Endothelial cell of hepatic sinusoid (primary cell): ENCODE data around the gene FHL2.

Experiments used
- in situ Hi-C: cut with HindIII; loops from 2 replicates; pipeline ENCODE4 v1.10.0; 2017; ENCODE audit warnings: low sequenced_read_pairs

Gene FHL2

GRCh38 chr2:105379741-105380186, 19.1 kb downstream of the FHL2 start:
- in situ Hi-C loops, result no loop called here

- in situ Hi-C loops, result no loop called here
These were observed 19.9 kb downstream of the FHL2 start for GRCh38 chr2:105378921-105379383.

GRCh38 chr2:105378276-105378840, 20.5 kb downstream of the FHL2 start:
- in situ Hi-C loops, result no loop called here

GRCh38 chr2:105377871-105378270, 21.0 kb downstream of the FHL2 start:
- in situ Hi-C loops, result no loop called here

- in situ Hi-C loops, result no loop called here
These were observed 22.0 kb downstream of the FHL2 start for GRCh38 chr2:105376789-105377240.

- in situ Hi-C loops, result no loop called here
These were observed 22.8 kb downstream of the FHL2 start for GRCh38 chr2:105376010-105376409.

- in situ Hi-C loops, result no loop called here
These were observed 23.8 kb downstream of the FHL2 start for GRCh38 chr2:105375001-105375561.

- in situ Hi-C loops, result no loop called here
These were observed 24.9 kb downstream of the FHL2 start for GRCh38 chr2:105373895-105374401.

GRCh38 chr2:105373344-105373781, 25.5 kb downstream of the FHL2 start:
- in situ Hi-C loops, result no loop called here

GRCh38 chr2:105371810-105372209, 27.0 kb downstream of the FHL2 start:
- in situ Hi-C loops, result no loop called here

GRCh38 chr2:105371156-105371555, 27.7 kb downstream of the FHL2 start:
- in situ Hi-C loops, result no loop called here

GRCh38 chr2:105369777-105370690, 28.8 kb downstream of the FHL2 start:
- in situ Hi-C loops, result no loop called here

- in situ Hi-C loops, result no loop called here
These were observed 30.0 kb downstream of the FHL2 start for GRCh38 chr2:105368759-105369408.

GRCh38 chr2:105365206-105365605, 33.6 kb downstream of the FHL2 start:
- in situ Hi-C loops, result no loop called here

- in situ Hi-C loops, result loop anchor here (5.0 kb wide), 2 partner anchors 87 to 158 kb away; no protein-coding TSS in a partner anchor
These were observed 34.3 kb downstream of the FHL2 start for GRCh38 chr2:105364436-105365139.

GRCh38 chr2:105362862-105363591, 35.8 kb downstream of the FHL2 start:
- in situ Hi-C loops, result loop anchor here (5.0 kb wide), 2 partner anchors 86 to 159 kb away; no protein-coding TSS in a partner anchor

GRCh38 chr2:105361102-105361889, 37.6 kb downstream of the FHL2 start:
- in situ Hi-C loops, result loop anchor here (5.0 kb wide), 2 partner anchors 84 to 161 kb away; no protein-coding TSS in a partner anchor

GRCh38 chr2:105358593-105358992, 40.3 kb downstream of the FHL2 start:
- in situ Hi-C loops, result no loop called here

GRCh38 chr2:105357122-105357521, 41.7 kb downstream of the FHL2 start:
- in situ Hi-C loops, result no loop called here
